Measurements from ENCODE around the gene TCF25.

GRCh38 chr16:89936508-89936907 is 63.1 kb downstream of the TCF25 start:
- TF ChIP-seq, protein P1, sequence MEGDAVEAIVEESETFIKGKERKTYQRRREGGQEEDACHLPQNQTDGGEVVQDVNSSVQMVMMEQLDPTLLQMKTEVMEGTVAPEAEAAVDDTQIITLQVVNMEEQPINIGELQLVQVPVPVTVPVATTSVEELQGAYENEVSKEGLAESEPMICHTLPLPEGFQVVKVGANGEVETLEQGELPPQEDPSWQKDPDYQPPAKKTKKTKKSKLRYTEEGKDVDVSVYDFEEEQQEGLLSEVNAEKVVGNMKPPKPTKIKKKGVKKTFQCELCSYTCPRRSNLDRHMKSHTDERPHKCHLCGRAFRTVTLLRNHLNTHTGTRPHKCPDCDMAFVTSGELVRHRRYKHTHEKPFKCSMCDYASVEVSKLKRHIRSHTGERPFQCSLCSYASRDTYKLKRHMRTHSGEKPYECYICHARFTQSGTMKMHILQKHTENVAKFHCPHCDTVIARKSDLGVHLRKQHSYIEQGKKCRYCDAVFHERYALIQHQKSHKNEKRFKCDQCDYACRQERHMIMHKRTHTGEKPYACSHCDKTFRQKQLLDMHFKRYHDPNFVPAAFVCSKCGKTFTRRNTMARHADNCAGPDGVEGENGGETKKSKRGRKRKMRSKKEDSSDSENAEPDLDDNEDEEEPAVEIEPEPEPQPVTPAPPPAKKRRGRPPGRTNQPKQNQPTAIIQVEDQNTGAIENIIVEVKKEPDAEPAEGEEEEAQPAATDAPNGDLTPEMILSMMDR (conservative IDR thresholded peaks at IDR 0.05 in 1 of 2, IDR thresholded peaks at IDR 0.05 in 1 of 2; ENCODE audit: low read depth in 1 of 2, low read length in 2 of 2): no peak
- no peak for TF ChIP-seq EZH2 (IDR thresholded peaks at IDR 0.05; ENCODE audit: low read length, missing control alignments)
